MM.1S (cell line): Measurements from ENCODE around the gene ZSWIM9.

ENCODE experiments used
- DNase-seq: peaks from one replicate; pipeline ENCODE4 v3.0.0-alpha.2; 2015
- H2AFZ ChIP-seq: fragments of 300-600 bp; sonication (generic); 2 replicates; pipeline ENCODE4 v1.6.0; 2016; ENCODE audit warnings: antibody characterized with exemption, low read length
- H3F3A ChIP-seq: fragments of 300-600 bp; sonication (generic); 2 replicates; pipeline ENCODE4 v1.6.1; 2016; ENCODE audit warnings: mild to moderate bottlenecking, antibody characterized with exemption, low read length, moderate library complexity, mixed read lengths; ENCODE audit not compliant: insufficient read depth
- H3K27ac ChIP-seq: fragments of 300-600 bp; sonication (generic); 2 replicates; pipeline ENCODE4 v1.5.1; 2016; ENCODE audit warnings: mild to moderate bottlenecking, low read length
- H3K27me3 ChIP-seq: fragments of 300-600 bp; sonication (generic); replicated peaks from 2 replicates; pipeline ENCODE4 v1.6.0; 2016; ENCODE audit warnings: low read length; ENCODE audit not compliant: insufficient read depth
- H3K36me3 ChIP-seq: fragments of 300-600 bp; sonication (generic); replicated peaks from 2 replicates; pipeline ENCODE4 v1.6.1; 2016; ENCODE audit warnings: mild to moderate bottlenecking, low read length, mixed read lengths; ENCODE audit not compliant: insufficient read depth
- H3K4me1 ChIP-seq: fragments of 300-600 bp; sonication (generic); 2 replicates; pipeline ENCODE4 v1.6.1; 2016; ENCODE audit warnings: low read length, mixed read lengths
- H3K4me2 ChIP-seq: fragments of 300-600 bp; sonication (generic); 2 replicates; pipeline ENCODE4 v1.6.0; 2016; ENCODE audit warnings: low read depth, low read length
- H3K4me3 ChIP-seq: fragments of 300-600 bp; sonication (generic); 2 replicates; pipeline ENCODE4 v1.5.1; 2016; ENCODE audit warnings: low read length, mixed read lengths
- H3K79me2 ChIP-seq: fragments of 300-600 bp; sonication (generic); 2 replicates; pipeline ENCODE4 v1.6.1; 2016; ENCODE audit warnings: mixed run types, low read length, mixed read lengths
- H3K9ac ChIP-seq: fragments of 300-600 bp; sonication (generic); 2 replicates; pipeline ENCODE4 v1.6.1; 2016; ENCODE audit warnings: low read length, mixed read lengths
- H3K9me2 ChIP-seq: fragments of 300-600 bp; sonication (generic); replicated peaks from 2 replicates; pipeline ENCODE4 v1.6.1; 2016; ENCODE audit warnings: mild to moderate bottlenecking, low read length, mixed read lengths; ENCODE audit not compliant: insufficient read depth
- H3K9me3 ChIP-seq: fragments of 300-600 bp; sonication (generic); replicated peaks from 2 replicates; pipeline ENCODE4 v1.6.1; 2016; ENCODE audit warnings: mild to moderate bottlenecking, low read length, mixed read lengths; ENCODE audit not compliant: insufficient read depth
- H4K20me1 ChIP-seq: fragments of 300-600 bp; sonication (generic); 2 replicates; pipeline ENCODE4 v1.6.1; 2016; ENCODE audit warnings: mild to moderate bottlenecking, low read length, moderate library complexity, mixed read lengths; ENCODE audit not compliant: insufficient read depth
- CTCF ChIP-seq: fragments of 300-600 bp; sonication (generic); IDR thresholded peaks from 2 replicates; pipeline ENCODE4 v1.5.1; 2016; ENCODE audit warnings: antibody characterized with exemption, low read length, mixed read lengths
- EZH2 ChIP-seq: fragments of 300-600 bp; sonication (generic); optimal IDR thresholded peaks from 2 replicates; pipeline ENCODE3; 2017; ENCODE audit warnings: low read depth, mild to moderate bottlenecking, antibody characterized with exemption, low read length, mixed read lengths
- EZH2phosphoT487 ChIP-seq: fragments of 300-600 bp; sonication (generic); IDR thresholded peaks from 2 replicates; pipeline ENCODE4 v1.6.1; 2018; ENCODE audit warnings: antibody characterized with exemption, low read length

Gene ZSWIM9

GRCh38 chr19:48139053-48139452 lies 31.4 kb upstream of the ZSWIM9 start:
- no peaks in the 10 kb centered on the region for H4K20me1 ChIP-seq
- H3K9ac ChIP-seq: no peak overlapping the region
- no peaks in the 10 kb centered on the region for H3K4me1 ChIP-seq
- H3K36me3 ChIP-seq: no peaks in the 10 kb centered on the region
- H3K79me2 ChIP-seq: no peaks in the 10 kb centered on the region
- no peak for DNase-seq
- H3K4me2 ChIP-seq: no peak overlapping the region
- no peaks in the 10 kb centered on the region for H3K27me3 ChIP-seq
- H3K4me3 ChIP-seq: no peak overlapping the region
- H3K27ac ChIP-seq: no peak overlapping the region
- no peaks in the 10 kb centered on the region for H3K9me2 ChIP-seq
- H3F3A ChIP-seq: no peaks in the 10 kb centered on the region
- TF ChIP-seq EZH2: no peak
- TF ChIP-seq CTCF: no peak
- no peak for TF ChIP-seq EZH2phosphoT487
- H2AFZ ChIP-seq: no peak overlapping the region
- H3K9me3 ChIP-seq: no peaks in the 10 kb centered on the region

GRCh38 chr19:48147597-48148175 lies 22.8 kb upstream of the ZSWIM9 start:
- Histone ChIP-seq H3K4me1 (no peaks in the 10 kb centered on the region), H3K27ac (no peak overlapping the region), H2AFZ (no peak overlapping the region), H3K79me2 (no peaks in the 10 kb centered on the region), H3K4me2 (no peak overlapping the region), H3K4me3 (no peak overlapping the region), H3K9me2 (no peaks in the 10 kb centered on the region), H3F3A (no peaks in the 10 kb centered on the region), H4K20me1 (no peaks in the 10 kb centered on the region), H3K9me3 (no peaks in the 10 kb centered on the region), H3K27me3 (no peaks in the 10 kb centered on the region), H3K9ac (no peak overlapping the region), H3K36me3 (no peaks in the 10 kb centered on the region; the same call in 1 of the 2 replicates)
- no peak for TF ChIP-seq CTCF
- TF ChIP-seq EZH2phosphoT487: no peak
- TF ChIP-seq EZH2: no peak
- no peak for DNase-seq

GRCh38 chr19:48148576-48148975 lies 21.9 kb upstream of the ZSWIM9 start:
- no peak overlapping the region for H3K27ac ChIP-seq

More at GRCh38 chr19:48148576-48148975, 21.9 kb upstream of the ZSWIM9 start:
- no peak for TF ChIP-seq CTCF
- no peak for TF ChIP-seq EZH2
- no peak for TF ChIP-seq EZH2phosphoT487
- H3K4me2 ChIP-seq: no peak overlapping the region
- no peaks in the 10 kb centered on the region for H3K9me3 ChIP-seq
- H3K9ac ChIP-seq: no peak overlapping the region
- H2AFZ ChIP-seq: no peak overlapping the region
- H3K36me3 ChIP-seq: no peaks in the 10 kb centered on the region; the same call in 1 of the 2 replicates
- H3K4me1 ChIP-seq: no peaks in the 10 kb centered on the region
- DNase-seq: no peak
- H4K20me1 ChIP-seq: no peaks in the 10 kb centered on the region
- H3K9me2 ChIP-seq: no peaks in the 10 kb centered on the region
- no peaks in the 10 kb centered on the region for H3K27me3 ChIP-seq
- no peaks in the 10 kb centered on the region for H3K79me2 ChIP-seq
- H3K4me3 ChIP-seq: no peak overlapping the region
- no peaks in the 10 kb centered on the region for H3F3A ChIP-seq
